H9 (cell line): ENCODE results near the gene FAM200B. TPM values are rescaled to one million over a fixed set of nuclear protein-coding genes. Genes with fewer than 3 reads are reported as not detected.
A peak's percentile ranks its signal among the peaks of the same experiment; 100 is the strongest.

ENCODE experiments used
- DNase-seq: peaks from one replicate; pipeline ENCODE4 v3.0.0-alpha.2; 2017
- H2AFZ ChIP-seq: one replicate; pipeline ENCODE4 v1.6.1; 2013; ENCODE audit warnings: mild to moderate bottlenecking, low read length, control low read depth, moderate library complexity
- H2AK5ac ChIP-seq: 2 replicates; pipeline ENCODE4 v1.6.1; 2013; ENCODE audit warnings: low read length, control low read depth, mixed read lengths; ENCODE audit not compliant: insufficient read length
- H2BK120ac ChIP-seq: one replicate; pipeline ENCODE4 v1.6.1; 2013; ENCODE audit warnings: low read depth, mild to moderate bottlenecking, low read length, control low read depth, inconsistent platforms; ENCODE audit not compliant: poor library complexity, severe bottlenecking
- H2BK12ac ChIP-seq: 2 replicates; pipeline ENCODE4 v1.6.1; 2013; ENCODE audit warnings: low read length, control low read depth, mixed read lengths, low read depth; ENCODE audit not compliant: insufficient read length
- H2BK15ac ChIP-seq: 2 replicates; pipeline ENCODE4 v1.6.1; 2013; ENCODE audit warnings: low read depth, low read length, control low read depth
- H2BK20ac ChIP-seq: one replicate; pipeline ENCODE4 v1.6.1; 2013; ENCODE audit warnings: low read depth, mild to moderate bottlenecking, low read length, control low read depth, inconsistent platforms; ENCODE audit not compliant: poor library complexity, severe bottlenecking
- H2BK5ac ChIP-seq: 2 replicates; pipeline ENCODE4 v1.6.1; 2013; ENCODE audit warnings: low read length, control low read depth, mixed read lengths; ENCODE audit not compliant: insufficient read length
- H3K14ac ChIP-seq: 2 replicates; pipeline ENCODE4 v1.6.1; 2013; ENCODE audit warnings: low read length, control low read depth; ENCODE audit not compliant: insufficient read depth
- H3K18ac ChIP-seq: 2 replicates; pipeline ENCODE4 v1.6.1; 2013; ENCODE audit warnings: low read depth, mild to moderate bottlenecking, mixed read lengths, low read length, control low read depth; ENCODE audit not compliant: insufficient read length
- H3K23ac ChIP-seq: 2 replicates; pipeline ENCODE4 v1.6.1; 2013; ENCODE audit warnings: low read length, control low read depth, mixed read lengths, low read depth; ENCODE audit not compliant: insufficient read length
- H3K23me2 ChIP-seq: 2 replicates; pipeline ENCODE4 v1.6.1; 2013; ENCODE audit warnings: low read depth, mild to moderate bottlenecking, mixed read lengths, low read length, control low read depth; ENCODE audit not compliant: insufficient read length, poor library complexity, severe bottlenecking
- H3K27ac ChIP-seq: 2 replicates; pipeline ENCODE4 v1.5.1; 2013; ENCODE audit warnings: low read length, control low read depth, mixed read lengths, low read depth; ENCODE audit not compliant: insufficient read length
- H3K27me3 ChIP-seq: 2 replicates; pipeline ENCODE4 v1.6.1; 2013; ENCODE audit warnings: low read length, control low read depth, inconsistent platforms; ENCODE audit not compliant: insufficient read depth
- H3K4ac ChIP-seq: 2 replicates; pipeline ENCODE4 v1.6.1; 2013; ENCODE audit warnings: low read depth, mild to moderate bottlenecking, control low read depth, inconsistent platforms, low read length, moderate library complexity
- H3K4me1 ChIP-seq: 2 replicates; pipeline ENCODE4 v1.6.1; 2013; ENCODE audit warnings: low read length, control low read depth, inconsistent platforms; ENCODE audit not compliant: insufficient read depth
- H3K4me2 ChIP-seq: 2 replicates; pipeline ENCODE4 v1.6.1; 2013; ENCODE audit warnings: low read length, control low read depth, mixed read lengths; ENCODE audit not compliant: insufficient read length, insufficient read depth
- H3K56ac ChIP-seq: 2 replicates; pipeline ENCODE4 v1.6.1; 2013; ENCODE audit warnings: low read depth, mild to moderate bottlenecking, mixed read lengths, low read length, control low read depth; ENCODE audit not compliant: insufficient read length
- H3K79me1 ChIP-seq: 2 replicates; pipeline ENCODE4 v1.6.1; 2013; ENCODE audit warnings: low read depth, mild to moderate bottlenecking, moderate library complexity, low read length, control low read depth, inconsistent platforms; ENCODE audit not compliant: insufficient read depth, poor library complexity, severe bottlenecking
- H3K79me2 ChIP-seq: 2 replicates; pipeline ENCODE4 v1.6.1; 2013; ENCODE audit warnings: low read length, control low read depth, inconsistent platforms; ENCODE audit not compliant: insufficient read depth
- H3K9ac ChIP-seq: 2 replicates; pipeline ENCODE4 v1.6.1; 2013; ENCODE audit warnings: low read length, control low read depth, mixed read lengths; ENCODE audit not compliant: insufficient read length; ENCODE audit errors: extremely low read depth
- H3K9me3 ChIP-seq: one replicate; pipeline ENCODE4 v1.6.1; 2013; ENCODE audit warnings: low read depth, low read length, inconsistent platforms; ENCODE audit not compliant: control insufficient read depth
- H3T11ph ChIP-seq: one replicate; pipeline ENCODE4 v1.6.1; 2013; ENCODE audit warnings: mild to moderate bottlenecking, low read length, control low read depth, inconsistent platforms
- H4K20me1 ChIP-seq: one replicate; pipeline ENCODE4 v1.6.1; 2013; ENCODE audit not compliant: control insufficient read depth, insufficient read length, insufficient read depth
- H4K5ac ChIP-seq: 2 replicates; pipeline ENCODE4 v1.6.1; 2013; ENCODE audit warnings: low read depth, mild to moderate bottlenecking, mixed read lengths, low read length, control low read depth; ENCODE audit not compliant: insufficient read length
- H4K8ac ChIP-seq: replicated peaks from 2 replicates; pipeline ENCODE4 v1.6.1; 2013; ENCODE audit warnings: low read length, control low read depth, mixed read lengths, low read depth; ENCODE audit not compliant: insufficient read length
- H4K91ac ChIP-seq: 2 replicates; pipeline ENCODE4 v1.6.1; 2013; ENCODE audit warnings: low read depth, mild to moderate bottlenecking, moderate library complexity, mixed read lengths, low read length, control low read depth; ENCODE audit not compliant: insufficient read length
- H3K27ac Mint-ChIP-seq, 3 experiments: 2 replicates in 2 of 3; 3 replicates in 1 of 3; pipeline ENCODE4 v1.8.0; 2020 to 2021; ENCODE audit warnings: mixed read lengths in 3 of 3, mild to moderate bottlenecking in 1 of 3, moderate library complexity in 1 of 3
- H3K27me3 Mint-ChIP-seq: 2 replicates; pipeline ENCODE4 v1.8.0; 2021; ENCODE audit warnings: low read depth, mild to moderate bottlenecking, moderate library complexity, mixed read lengths
- H3K36me3 Mint-ChIP-seq, 3 experiments: 2 replicates in 2 of 3; 3 replicates in 1 of 3; pipeline ENCODE4 v1.8.0; 2020 to 2021; ENCODE audit warnings: low read depth in 3 of 3, mixed read lengths in 3 of 3; ENCODE audit not compliant: insufficient read depth in 1 of 3
- H3K4me1 Mint-ChIP-seq, 2 experiments: 2 replicates each; pipeline ENCODE4 v1.8.0; 2020; ENCODE audit warnings: mixed read lengths in 2 of 2
- H3K4me3 Mint-ChIP-seq, 2 experiments: 2 replicates in 1 of 2; 3 replicates in 1 of 2; pipeline ENCODE4 v1.8.0; 2020 to 2021; ENCODE audit warnings: mild to moderate bottlenecking in 2 of 2, mixed read lengths in 2 of 2, moderate library complexity in 1 of 2
- H3K9me3 Mint-ChIP-seq, 2 experiments: 2 replicates in 1 of 2; 3 replicates in 1 of 2; pipeline ENCODE4 v1.8.0; 2020; ENCODE audit warnings: mild to moderate bottlenecking in 2 of 2, mixed read lengths in 2 of 2, moderate library complexity in 1 of 2
- WGBS: extraction: QIAGEN DNeasy Blood & Tissue Kit; methylation state at CpG from one replicate; pipeline ENCODE4 v1.1.7; 2013; ENCODE audit warnings: missing lambda C conversion rate, low lambda C conversion rate, mixed read lengths; ENCODE audit not compliant: insufficient read length; ENCODE audit errors: extremely low coverage; 5-methylcytosine and 5-hydroxymethylcytosine counted together
- total RNA-seq: library from RNA; stranded (reverse); gene quantifications from 2 replicates; pipeline ENCODE4 v1.2.1, GENCODE V29; 2021
- TF ChIP-seq, protein P1 (sequence below): fragments of 200-600 bp; sonication (generic); conservative IDR thresholded peaks from 3 replicates; pipeline ENCODE4 v1.8.0; 2021; ENCODE audit warnings: antibody characterized with exemption, mild to moderate bottlenecking

FAM200B gene
- total RNA-seq, 1 experiment from 2014 or later: 19.6 TPM

DNA sequence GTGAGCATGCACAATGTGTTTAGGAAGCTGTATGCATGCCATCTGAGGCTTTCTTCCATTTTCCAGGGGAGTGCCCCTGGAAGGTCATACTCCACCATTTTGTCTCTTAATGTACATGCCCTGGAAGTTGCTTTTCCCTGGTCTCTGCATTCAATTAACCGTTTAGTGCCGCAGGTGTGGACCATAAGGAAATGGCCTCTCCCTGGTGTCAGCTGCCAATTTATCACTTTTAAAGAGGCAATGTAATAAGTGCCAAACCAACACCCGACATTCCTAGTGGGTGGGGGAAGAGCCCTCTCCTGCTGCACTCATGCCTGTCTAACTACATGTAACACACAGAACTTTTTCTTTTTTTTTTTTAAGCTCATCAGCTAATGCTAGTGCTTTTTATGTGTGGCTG, 14.1 kb downstream of the FAM200B start:
- Histone ChIP-seq H2BK120ac (no peak overlapping the region), H3K27me3 (no peaks in the 10 kb centered on the region), H2BK20ac (no peak overlapping the region), H3K23ac (no peak overlapping the region), H2BK12ac (no peak overlapping the region), H3K56ac (no peak overlapping the region), H2AK5ac (no peak overlapping the region), H2BK15ac (no peak overlapping the region), H4K8ac (no peak overlapping the region), H3K4me1 (peaks cover 2% of the 10 kb centered on the region), H3K9me3 (no peaks in the 10 kb centered on the region), H3T11ph (no peak overlapping the region), H3K27ac (no peak overlapping the region), H3K9ac (no peak overlapping the region), H3K79me2 (no peaks in the 10 kb centered on the region), H3K14ac (no peak overlapping the region), H3K23me2 (no peaks in the 10 kb centered on the region), H3K4me2 (no peak overlapping the region), H2AFZ (no peak overlapping the region), H4K5ac (no peak overlapping the region), H2BK5ac (no peak overlapping the region), H4K91ac (no peak overlapping the region), H3K18ac (no peak overlapping the region), H4K20me1 (no peaks in the 10 kb centered on the region), H3K4ac (no peak overlapping the region), H3K79me1 (no peaks in the 10 kb centered on the region)
- Mint-ChIP-seq H3K27ac (peak overlapping the region in 1 of 3 experiments; percentile 5; a peak in 2 of 7 replicates), H3K9me3 (peaks cover 18 to 19% of the 10 kb centered on the region in 2 experiments), H3K4me1 (peaks cover 37 to 44% of the 10 kb centered on the region in 2 experiments), H3K36me3 (peaks cover 9 to 29% (median 10%) of the 10 kb centered on the region in 3 experiments), H3K27me3 (no peaks in the 10 kb centered on the region), H3K4me3 (no peak overlapping the region)
- DNase-seq: no peak
- TF ChIP-seq, protein P1, sequence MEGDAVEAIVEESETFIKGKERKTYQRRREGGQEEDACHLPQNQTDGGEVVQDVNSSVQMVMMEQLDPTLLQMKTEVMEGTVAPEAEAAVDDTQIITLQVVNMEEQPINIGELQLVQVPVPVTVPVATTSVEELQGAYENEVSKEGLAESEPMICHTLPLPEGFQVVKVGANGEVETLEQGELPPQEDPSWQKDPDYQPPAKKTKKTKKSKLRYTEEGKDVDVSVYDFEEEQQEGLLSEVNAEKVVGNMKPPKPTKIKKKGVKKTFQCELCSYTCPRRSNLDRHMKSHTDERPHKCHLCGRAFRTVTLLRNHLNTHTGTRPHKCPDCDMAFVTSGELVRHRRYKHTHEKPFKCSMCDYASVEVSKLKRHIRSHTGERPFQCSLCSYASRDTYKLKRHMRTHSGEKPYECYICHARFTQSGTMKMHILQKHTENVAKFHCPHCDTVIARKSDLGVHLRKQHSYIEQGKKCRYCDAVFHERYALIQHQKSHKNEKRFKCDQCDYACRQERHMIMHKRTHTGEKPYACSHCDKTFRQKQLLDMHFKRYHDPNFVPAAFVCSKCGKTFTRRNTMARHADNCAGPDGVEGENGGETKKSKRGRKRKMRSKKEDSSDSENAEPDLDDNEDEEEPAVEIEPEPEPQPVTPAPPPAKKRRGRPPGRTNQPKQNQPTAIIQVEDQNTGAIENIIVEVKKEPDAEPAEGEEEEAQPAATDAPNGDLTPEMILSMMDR: no peak
- WGBS: no CpG with 5 or more reads among the region's 3 CpGs
